ENCODE data around the gene PAOX. TPM values are rescaled to one million over a fixed set of nuclear protein-coding genes. Genes with fewer than 3 reads are reported as not detected.
"Not testable (repeated sequence)": the region's sequence is repeated elsewhere in the genome, so short reads cannot be mapped to it uniquely, and the experiment has no call there.

The PAOX gene
- total and polyA plus RNA-seq, 8 donors: 5.1 to 7.9 (median 6.5) TPM

GRCh38 chr10:133365461-133366129 lies 13.5 kb upstream of the PAOX start:
- TF ChIP-seq, protein P1, sequence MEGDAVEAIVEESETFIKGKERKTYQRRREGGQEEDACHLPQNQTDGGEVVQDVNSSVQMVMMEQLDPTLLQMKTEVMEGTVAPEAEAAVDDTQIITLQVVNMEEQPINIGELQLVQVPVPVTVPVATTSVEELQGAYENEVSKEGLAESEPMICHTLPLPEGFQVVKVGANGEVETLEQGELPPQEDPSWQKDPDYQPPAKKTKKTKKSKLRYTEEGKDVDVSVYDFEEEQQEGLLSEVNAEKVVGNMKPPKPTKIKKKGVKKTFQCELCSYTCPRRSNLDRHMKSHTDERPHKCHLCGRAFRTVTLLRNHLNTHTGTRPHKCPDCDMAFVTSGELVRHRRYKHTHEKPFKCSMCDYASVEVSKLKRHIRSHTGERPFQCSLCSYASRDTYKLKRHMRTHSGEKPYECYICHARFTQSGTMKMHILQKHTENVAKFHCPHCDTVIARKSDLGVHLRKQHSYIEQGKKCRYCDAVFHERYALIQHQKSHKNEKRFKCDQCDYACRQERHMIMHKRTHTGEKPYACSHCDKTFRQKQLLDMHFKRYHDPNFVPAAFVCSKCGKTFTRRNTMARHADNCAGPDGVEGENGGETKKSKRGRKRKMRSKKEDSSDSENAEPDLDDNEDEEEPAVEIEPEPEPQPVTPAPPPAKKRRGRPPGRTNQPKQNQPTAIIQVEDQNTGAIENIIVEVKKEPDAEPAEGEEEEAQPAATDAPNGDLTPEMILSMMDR (IDR thresholded peaks at IDR 0.05): no peak
- DNase-seq: no peak
- peaks cover 0 to 82% of the 10 kb centered on the region in 2 donors for H3K36me3 ChIP-seq
- no peak overlapping the region for H3K4me3 ChIP-seq
- H3K27me3 ChIP-seq: no peaks in the 10 kb centered on the region
- H3K9me3 ChIP-seq: no peaks in the 10 kb centered on the region
- ATAC-seq: no peak
- intact Hi-C loops (cut with DNase I): no loop called here
- H3K27ac ChIP-seq: no peak overlapping the region
- no peaks in the 10 kb centered on the region for H3K4me1 ChIP-seq

DNA sequence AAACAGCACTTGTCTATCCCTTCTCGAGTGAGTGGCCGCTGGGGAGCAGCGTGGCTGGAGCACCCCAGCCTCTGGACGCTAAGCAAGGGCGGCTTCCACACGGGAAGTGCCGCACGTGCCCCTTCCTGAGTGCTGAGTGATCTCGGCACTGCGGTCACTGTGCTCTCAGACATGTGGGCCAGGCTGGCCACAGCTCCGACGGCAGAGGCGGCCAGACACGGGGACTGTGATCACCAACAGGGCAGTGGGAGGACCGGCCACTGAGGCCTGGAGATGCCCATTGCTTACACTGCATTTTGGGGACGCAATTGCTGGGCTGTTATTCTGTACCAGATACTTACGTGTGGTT lies 13.0 kb upstream of the PAOX start:
- no peaks in the 10 kb centered on the region for H3K9me3 ChIP-seq

GRCh38 chr10:133366751-133367150 lies 12.3 kb upstream of the PAOX start:
- Histone ChIP-seq H3K4me3 (no peak overlapping the region), H3K36me3 (peaks cover 0 to 85% of the 10 kb centered on the region in 2 donors), H3K4me1 (peaks cover 0 to 5% of the 10 kb centered on the region in 2 donors), H3K27ac (no peak overlapping the region), H3K9me3 (no peaks in the 10 kb centered on the region), H3K27me3 (no peaks in the 10 kb centered on the region)
- ATAC-seq: no peak
- intact Hi-C loops (cut with DNase I): no loop called here
- TF ChIP-seq, protein P1 (IDR thresholded peaks at IDR 0.05): no peak
- DNase-seq: no peak

More for the DNA sequence above, 13.0 kb upstream of the PAOX start:
- ATAC-seq (no peak), DNase-seq (peak in 1 of 4 donors; percentile 70)
- intact Hi-C loops (cut with DNase I): no loop called here
- Histone ChIP-seq H3K4me1 (no peaks in the 10 kb centered on the region), H3K27ac (no peak overlapping the region), H3K27me3 (no peaks in the 10 kb centered on the region), H3K4me3 (no peak overlapping the region), H3K36me3 (peaks cover 0 to 86% of the 10 kb centered on the region in 2 donors)
- TF ChIP-seq, protein P1 (IDR thresholded peaks at IDR 0.05): no peak

GRCh38 chr10:133367461-133367860 lies 11.6 kb upstream of the PAOX start:
- H3K9me3 ChIP-seq; intact Hi-C loops (cut with DNase I); H3K27me3 ChIP-seq; ATAC-seq; DNase-seq; H3K4me3 ChIP-seq; H3K27ac ChIP-seq: not testable (repeated sequence)
- Histone ChIP-seq H3K4me1 (peaks cover 0 to 12% of the 10 kb centered on the region in 2 donors), H3K36me3 (peaks cover 0 to 77% of the 10 kb centered on the region in 2 donors)

GRCh38 chr10:133368153-133368552 lies 10.9 kb upstream of the PAOX start:
- peaks cover 0 to 70% of the 10 kb centered on the region in 2 donors for H3K36me3 ChIP-seq
- H3K4me1 ChIP-seq: peaks cover 0 to 13% of the 10 kb centered on the region in 2 donors
- TF ChIP-seq, protein P1 (IDR thresholded peaks at IDR 0.05): no peak
- DNase-seq (no peak), ATAC-seq (no peak)
- no peaks in the 10 kb centered on the region for H3K9me3 ChIP-seq
- no peak overlapping the region for H3K4me3 ChIP-seq
- no peaks in the 10 kb centered on the region for H3K27me3 ChIP-seq
- no peak overlapping the region for H3K27ac ChIP-seq
- intact Hi-C loops (cut with DNase I): no loop called here

All from left lung (tissue), 10 donors.